GM18873 (cell line): ENCODE data around the gene PCDHB11.
"Not testable (repeated sequence)": the region's sequence is repeated elsewhere in the genome, so short reads cannot be mapped to it uniquely, and the experiment has no call there.

Experiments used
- ATAC-seq: cut with Tn5 transposase; IDR thresholded peaks from one replicate; pipeline ENCODE4 v1.9.1; 2021; ENCODE audit warnings: mild to moderate bottlenecking, moderate library complexity, moderate number of reproducible peaks; ENCODE audit not compliant: unreplicated experiment, low FRiP score

The PCDHB11 gene

DNA sequence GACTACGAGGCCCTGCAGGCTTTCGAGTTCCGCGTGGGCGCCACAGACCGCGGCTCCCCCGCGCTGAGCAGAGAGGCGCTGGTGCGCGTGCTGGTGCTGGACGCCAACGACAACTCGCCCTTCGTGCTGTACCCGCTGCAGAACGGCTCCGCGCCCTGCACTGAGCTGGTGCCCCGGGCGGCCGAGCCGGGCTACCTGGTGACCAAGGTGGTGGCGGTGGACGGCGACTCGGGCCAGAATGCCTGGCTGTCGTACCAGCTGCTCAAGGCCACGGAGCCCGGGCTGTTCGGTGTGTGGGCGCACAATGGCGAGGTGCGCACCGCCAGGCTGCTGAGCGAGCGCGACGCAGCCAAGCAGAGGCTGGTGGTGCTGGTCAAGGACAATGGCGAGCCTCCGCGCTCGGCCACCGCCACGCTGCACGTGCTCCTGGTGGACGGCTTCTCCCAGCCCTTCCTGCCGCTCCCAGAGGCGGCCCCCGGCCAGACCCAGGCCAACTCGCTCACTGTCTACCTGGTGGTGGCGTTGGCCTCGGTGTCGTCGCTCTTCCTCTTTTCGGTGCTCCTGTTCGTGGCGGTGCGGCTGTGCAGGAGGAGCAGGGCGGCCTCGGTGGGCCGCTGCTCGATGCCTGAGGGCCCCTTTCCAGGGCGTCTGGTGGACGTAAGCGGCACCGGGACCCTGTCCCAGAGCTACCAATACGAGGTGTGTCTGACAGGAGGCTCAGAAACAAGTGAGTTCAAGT is 15.1 kb upstream of the PCDHB11 start:
- not testable (repeated sequence) for ATAC-seq

- no peak for ATAC-seq
These were observed 12.4 kb upstream of the PCDHB11 start, which contains the start of gene PCDHB9 for GRCh38 chr5:141186897-141187512. Gene PCDHB9 (plus strand): TSS chr5:141187161. CDS start chr5:141187319, 158 bp downstream.

- ATAC-seq: not testable (repeated sequence)
These were observed 10.7 kb upstream of the PCDHB11 start for GRCh38 chr5:141188682-141189081.

GRCh38 chr5:141189131-141189530 is 10.3 kb upstream of the PCDHB11 start:
- ATAC-seq: not testable (repeated sequence)

- ATAC-seq: no peak
These were observed 7.2 kb upstream of the PCDHB11 start, which contains the start of gene PCDHB10 for GRCh38 chr5:141192110-141192725. Gene PCDHB10 (plus strand): TSS chr5:141192353. CDS start chr5:141192553, 200 bp downstream.

DNA sequence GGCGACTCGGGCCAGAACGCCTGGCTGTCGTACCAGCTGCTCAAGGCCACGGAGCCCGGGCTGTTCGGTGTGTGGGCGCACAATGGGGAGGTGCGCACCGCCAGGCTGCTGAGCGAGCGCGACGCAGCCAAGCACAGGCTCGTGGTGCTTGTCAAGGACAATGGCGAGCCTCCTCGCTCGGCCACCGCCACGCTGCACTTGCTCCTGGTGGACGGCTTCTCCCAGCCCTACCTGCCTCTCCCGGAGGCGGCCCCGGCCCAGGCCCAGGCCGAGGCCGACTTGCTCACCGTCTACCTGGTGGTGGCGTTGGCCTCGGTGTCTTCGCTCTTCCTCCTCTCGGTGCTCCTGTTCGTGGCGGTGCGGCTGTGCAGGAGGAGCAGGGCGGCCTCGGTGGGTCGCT is 5.1 kb upstream of the PCDHB11 start:
- ATAC-seq: not testable (repeated sequence)

DNA sequence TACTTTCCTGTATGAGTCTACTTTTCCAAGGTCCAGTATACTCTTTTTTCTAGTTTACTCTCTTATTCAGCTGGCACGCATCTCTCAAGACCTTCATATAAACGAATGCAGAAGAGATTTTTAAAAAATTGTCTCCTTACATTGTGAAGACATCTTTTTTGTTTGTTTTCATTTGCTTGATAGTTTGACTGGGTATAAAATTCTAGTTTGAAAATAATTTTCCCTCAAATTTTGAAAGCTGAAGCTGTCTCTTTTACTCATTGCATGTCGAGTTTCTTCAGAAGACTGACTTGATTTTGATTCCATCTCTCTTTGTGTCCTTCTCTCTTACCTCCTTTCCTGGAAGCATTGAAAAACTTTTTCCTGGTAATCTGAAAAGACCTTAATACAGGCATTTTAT is 3.1 kb upstream of the PCDHB11 start:
- ATAC-seq: no peak

DNA sequence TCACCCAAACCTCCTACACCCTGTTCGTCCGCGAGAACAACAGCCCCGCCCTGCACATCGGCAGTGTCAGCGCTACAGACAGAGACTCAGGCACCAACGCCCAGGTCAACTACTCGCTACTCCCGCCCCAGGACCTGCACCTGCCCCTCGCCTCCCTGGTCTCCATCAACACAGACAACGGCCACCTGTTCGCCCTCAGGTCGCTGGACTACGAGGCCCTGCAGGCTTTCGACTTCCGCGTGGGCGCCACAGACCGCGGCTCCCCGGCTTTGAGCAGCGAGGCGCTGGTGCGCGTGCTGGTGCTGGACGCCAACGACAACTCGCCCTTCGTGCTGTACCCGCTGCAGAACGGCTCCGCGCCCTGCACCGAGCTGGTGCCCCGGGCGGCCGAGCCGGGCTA is 1.7 kb downstream of the PCDHB11 start:
- not testable (repeated sequence) for ATAC-seq

DNA sequence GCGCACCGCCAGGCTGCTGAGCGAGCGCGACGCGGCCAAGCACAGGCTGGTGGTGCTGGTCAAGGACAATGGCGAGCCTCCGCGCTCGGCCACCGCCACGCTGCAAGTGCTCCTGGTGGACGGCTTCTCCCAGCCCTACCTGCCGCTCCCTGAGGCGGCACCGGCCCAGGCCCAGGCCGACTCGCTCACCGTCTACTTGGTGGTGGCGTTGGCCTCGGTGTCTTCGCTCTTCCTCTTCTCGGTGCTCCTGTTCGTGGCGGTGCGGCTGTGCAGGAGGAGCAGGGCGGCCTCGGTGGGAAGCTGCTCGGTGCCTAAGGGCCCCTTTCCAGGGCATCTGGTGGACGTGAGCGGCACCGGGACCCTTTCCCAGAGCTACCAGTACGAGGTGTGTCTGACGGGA is 2.2 kb downstream of the PCDHB11 start:
- ATAC-seq: not testable (repeated sequence)

DNA sequence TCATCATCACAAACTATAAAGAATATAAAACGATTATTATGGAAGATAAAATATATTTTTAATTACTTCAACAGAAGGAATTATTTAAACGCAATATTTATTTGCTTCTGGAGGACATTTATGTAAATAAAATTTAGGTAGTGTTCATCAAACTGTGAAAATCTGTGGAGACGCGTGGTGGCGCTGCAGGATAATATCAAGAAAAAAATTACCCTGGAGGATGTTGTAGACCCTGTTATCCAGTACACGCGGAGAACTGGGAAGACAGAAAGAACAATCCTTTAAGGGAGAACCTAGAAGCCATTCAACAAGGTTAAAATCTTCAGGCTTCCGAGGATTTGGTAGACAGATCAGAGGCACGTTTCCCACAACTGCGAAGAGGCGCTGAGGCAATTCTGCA is 9.1 kb downstream of the PCDHB11 start, which contains the start of gene PCDHB12:
Gene PCDHB12 (plus strand): TSS at position 242 of the 400 bp plus-strand sequence. CDS start 189 bp downstream, outside the sequence.
- no peak for ATAC-seq

GRCh38 chr5:141210281-141210680 is 10.9 kb downstream of the PCDHB11 start:
- ATAC-seq: not testable (repeated sequence)

- not testable (repeated sequence) for ATAC-seq
These were observed 11.4 kb downstream of the PCDHB11 start for GRCh38 chr5:141210849-141211248.

DNA sequence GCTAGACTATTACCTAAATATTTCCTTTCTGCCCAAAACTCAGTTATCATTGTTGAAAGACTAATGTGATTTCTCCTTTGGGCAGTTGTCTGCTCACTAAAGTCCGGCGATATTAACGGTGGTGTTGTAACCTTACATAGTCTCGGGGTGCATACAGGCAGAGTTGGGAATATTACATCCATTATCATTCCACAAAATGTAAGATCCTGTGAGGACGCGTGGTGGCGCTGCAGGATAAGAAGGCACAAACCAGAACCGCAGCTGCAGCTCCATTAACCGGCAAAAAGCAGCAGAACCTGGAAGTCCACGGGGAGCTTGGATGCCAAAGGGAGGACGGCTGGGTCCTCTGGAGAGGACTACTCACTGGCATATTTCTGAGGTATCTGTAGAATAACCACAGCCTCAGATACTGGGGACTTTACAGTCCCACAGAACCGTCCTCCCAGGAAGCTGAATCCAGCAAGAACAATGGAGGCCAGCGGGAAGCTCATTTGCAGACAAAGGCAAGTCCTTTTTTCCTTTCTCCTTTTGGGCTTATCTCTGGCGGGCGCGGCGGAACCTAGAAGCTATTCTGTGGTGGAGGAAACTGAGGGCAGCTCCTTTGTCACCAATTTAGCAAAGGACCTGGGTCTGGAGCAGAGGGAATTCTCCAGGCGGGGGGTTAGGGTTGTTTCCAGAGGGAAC is 14.4 kb downstream of the PCDHB11 start, which contains the start of gene PCDHB13:
Gene PCDHB13 (plus strand): TSS at position 264 of the 684 bp plus-strand sequence. CDS start 205 bp downstream, at position 469.
- ATAC-seq: not testable (repeated sequence)

DNA sequence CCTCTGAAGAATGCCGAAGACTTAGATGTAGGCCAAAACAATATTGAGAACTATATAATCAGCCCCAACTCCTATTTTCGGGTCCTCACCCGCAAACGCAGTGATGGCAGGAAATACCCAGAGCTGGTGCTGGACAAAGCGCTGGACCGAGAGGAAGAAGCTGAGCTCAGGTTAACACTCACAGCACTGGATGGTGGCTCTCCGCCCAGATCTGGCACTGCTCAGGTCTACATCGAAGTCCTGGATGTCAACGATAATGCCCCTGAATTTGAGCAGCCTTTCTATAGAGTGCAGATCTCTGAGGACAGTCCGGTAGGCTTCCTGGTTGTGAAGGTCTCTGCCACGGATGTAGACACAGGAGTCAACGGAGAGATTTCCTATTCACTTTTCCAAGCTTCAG is 15.2 kb downstream of the PCDHB11 start:
- not testable (repeated sequence) for ATAC-seq

DNA sequence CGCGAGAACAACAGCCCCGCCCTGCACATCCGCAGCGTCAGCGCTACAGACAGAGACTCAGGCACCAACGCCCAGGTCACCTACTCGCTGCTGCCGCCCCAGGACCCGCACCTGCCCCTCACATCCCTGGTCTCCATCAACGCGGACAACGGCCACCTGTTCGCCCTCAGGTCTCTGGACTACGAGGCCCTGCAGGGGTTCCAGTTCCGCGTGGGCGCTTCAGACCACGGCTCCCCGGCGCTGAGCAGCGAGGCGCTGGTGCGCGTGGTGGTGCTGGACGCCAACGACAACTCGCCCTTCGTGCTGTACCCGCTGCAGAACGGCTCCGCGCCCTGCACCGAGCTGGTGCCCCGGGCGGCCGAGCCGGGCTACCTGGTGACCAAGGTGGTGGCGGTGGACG is 16.1 kb downstream of the PCDHB11 start:
- ATAC-seq: not testable (repeated sequence)

DNA sequence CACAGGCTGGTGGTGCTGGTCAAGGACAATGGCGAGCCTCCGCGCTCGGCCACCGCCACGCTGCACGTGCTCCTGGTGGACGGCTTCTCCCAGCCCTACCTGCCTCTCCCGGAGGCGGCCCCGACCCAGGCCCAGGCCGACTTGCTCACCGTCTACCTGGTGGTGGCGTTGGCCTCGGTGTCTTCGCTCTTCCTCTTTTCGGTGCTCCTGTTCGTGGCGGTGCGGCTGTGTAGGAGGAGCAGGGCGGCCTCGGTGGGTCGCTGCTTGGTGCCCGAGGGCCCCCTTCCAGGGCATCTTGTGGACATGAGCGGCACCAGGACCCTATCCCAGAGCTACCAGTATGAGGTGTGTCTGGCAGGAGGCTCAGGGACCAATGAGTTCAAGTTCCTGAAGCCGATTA is 16.6 kb downstream of the PCDHB11 start:
- not testable (repeated sequence) for ATAC-seq

- no peak for ATAC-seq
These were observed 23.8 kb downstream of the PCDHB11 start, which contains the start of gene PCDHB14 for GRCh38 chr5:141223112-141223783. Gene PCDHB14 (plus strand): TSS chr5:141223343. CDS start chr5:141223506, 163 bp downstream.

DNA sequence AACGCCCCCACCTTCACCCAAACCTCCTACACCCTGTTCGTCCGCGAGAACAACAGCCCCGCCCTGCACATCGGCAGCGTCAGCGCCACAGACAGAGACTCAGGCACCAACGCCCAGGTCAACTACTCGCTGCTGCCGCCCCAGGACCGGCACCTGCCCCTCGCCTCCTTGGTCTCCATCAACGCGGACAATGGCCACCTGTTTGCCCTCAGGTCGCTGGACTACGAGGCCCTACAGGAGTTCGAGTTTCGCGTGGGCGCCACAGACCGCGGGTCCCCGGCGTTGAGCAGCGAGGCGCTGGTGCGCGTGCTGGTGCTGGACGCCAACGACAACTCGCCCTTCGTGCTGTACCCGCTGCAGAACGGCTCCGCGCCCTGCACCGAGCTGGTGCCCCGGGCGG is 25.4 kb downstream of the PCDHB11 start:
- not testable (repeated sequence) for ATAC-seq

- not testable (repeated sequence) for ATAC-seq
These were observed 26.0 kb downstream of the PCDHB11 start for GRCh38 chr5:141225421-141225820.
